ENCODE results near the gene ABCA3. TPM values are rescaled to one million over a fixed set of nuclear protein-coding genes. Genes with fewer than 3 reads are reported as not detected.
"Not testable (repeated sequence)": the region's sequence is repeated elsewhere in the genome, so short reads cannot be mapped to it uniquely, and the experiment has no call there.

The ABCA3 gene
- 100 to 1,000 TPM; 337 to 619 (median 455) TPM for total RNA-seq

GRCh38 chr16:2340564-2341455, at the start of gene ABCA3:
Gene ABCA3 (minus strand): TSS chr16:2340728. CDS start chr16:2326466, 14,262 bp downstream.
- Histone ChIP-seq H3K27ac (peak within 1 kb of the TSS; percentile 63 to 82 (median 80)), H3K4me3 (peak within 1 kb of the TSS; percentile 83 to 97 (median 86))
- peak; percentile 96 to 97 for ATAC-seq (ENCODE audit: low FRiP score in 2 of 2)

GRCh38 chr16:2388875-2389433, 48.4 kb upstream of the ABCA3 start:
- no peak overlapping the region for H3K4me3 ChIP-seq
- H3K27ac ChIP-seq, result no peak overlapping the region
- peak in 1 of 2 donors; percentile 28 for DNase-seq
- ATAC-seq (ENCODE audit: low FRiP score in 2 of 2), result peak in 1 of 2 donors; percentile 39
- peaks cover 0 to 10% (median 7%) of the 10 kb centered on the region in 4 donors for H3K9me3 ChIP-seq
- no peak for TF ChIP-seq POLR2A (IDR thresholded peaks at IDR 0.05)
- TF ChIP-seq CTCF (IDR thresholded peaks at IDR 0.05), result no peak
- TF ChIP-seq POLR2AphosphoS5 (IDR thresholded peaks at IDR 0.05), result no peak
- no peak for TF ChIP-seq EP300 (IDR thresholded peaks at IDR 0.05)
- peaks cover 0 to 3% (median 0%) of the 10 kb centered on the region in 4 donors for H3K4me1 ChIP-seq
- H3K36me3 ChIP-seq, result no peaks in the 10 kb centered on the region
- WGBS, 2 donors, result 50 to 52% methylated on average over 2 of the region's 2 CpGs
- no peaks in the 10 kb centered on the region for H3K27me3 ChIP-seq

More at GRCh38 chr16:2340564-2341455, at the start of gene ABCA3:
- Histone ChIP-seq H3K4me1 (peaks cover 19 to 36% (median 21%) of the 10 kb centered on the region in 4 donors), H3K9me3 (no peaks in the 10 kb centered on the region), H3K27me3 (no peaks in the 10 kb centered on the region), H3K36me3 (no peaks in the 10 kb centered on the region)
- TF ChIP-seq POLR2AphosphoS5 (IDR thresholded peaks at IDR 0.05) (peak; percentile 67 to 78), POLR2A (IDR thresholded peaks at IDR 0.05) (peak in 1 of 4 donors; percentile 78), EP300 (IDR thresholded peaks at IDR 0.05) (no peak), CTCF (IDR thresholded peaks at IDR 0.05) (peak; percentile 100)
- 33 to 41% methylated on average over 31 to 47 of the region's 110 CpGs for WGBS, 2 donors
- peak; percentile 93 to 100 for DNase-seq

- H3K27me3 ChIP-seq, result no peaks in the 10 kb centered on the region
- no peaks in the 10 kb centered on the region for H3K36me3 ChIP-seq
- 77 to 80% methylated on average over 3 of the region's 3 CpGs for WGBS, 2 donors
- H3K27ac ChIP-seq, result no peak overlapping the region
- DNase-seq (no peak), ATAC-seq (ENCODE audit: low FRiP score in 2 of 2) (no peak)
- H3K9me3 ChIP-seq, result peaks cover 0 to 10% (median 7%) of the 10 kb centered on the region in 4 donors
- TF ChIP-seq POLR2A (IDR thresholded peaks at IDR 0.05) (no peak), CTCF (IDR thresholded peaks at IDR 0.05) (no peak), POLR2AphosphoS5 (IDR thresholded peaks at IDR 0.05) (no peak), EP300 (IDR thresholded peaks at IDR 0.05) (no peak)
- peaks cover 0 to 3% (median 0%) of the 10 kb centered on the region in 4 donors for H3K4me1 ChIP-seq
- no peak overlapping the region for H3K4me3 ChIP-seq
These were observed 47.8 kb upstream of the ABCA3 start for GRCh38 chr16:2388139-2388874.

- Histone ChIP-seq H3K9me3 (peaks cover 0 to 10% (median 7%) of the 10 kb centered on the region in 4 donors), H3K27ac (no peak overlapping the region), H3K27me3 (no peaks in the 10 kb centered on the region), H3K4me1 (peaks cover 0 to 3% (median 0%) of the 10 kb centered on the region in 4 donors), H3K36me3 (no peaks in the 10 kb centered on the region), H3K4me3 (no peak overlapping the region)
- DNase-seq (no peak), ATAC-seq (ENCODE audit: low FRiP score in 2 of 2) (no peak)
- TF ChIP-seq POLR2AphosphoS5 (IDR thresholded peaks at IDR 0.05) (no peak), EP300 (IDR thresholded peaks at IDR 0.05) (no peak), POLR2A (IDR thresholded peaks at IDR 0.05) (no peak), CTCF (IDR thresholded peaks at IDR 0.05) (no peak)
- WGBS, 2 donors, result 61 to 73% methylated on average over 3 of the region's 3 CpGs
These were observed 46.5 kb upstream of the ABCA3 start for GRCh38 chr16:2386990-2387389.

- DNase-seq, result peak in 1 of 2 donors; percentile 56
- H3K9me3 ChIP-seq, result peaks cover 0 to 10% (median 7%) of the 10 kb centered on the region in 4 donors
- not testable (repeated sequence) for H3K4me3 ChIP-seq, H3K4me1 ChIP-seq, H3K27me3 ChIP-seq, H3K36me3 ChIP-seq, H3K27ac ChIP-seq
- 74 to 78% methylated on average over 7 to 19 of the region's 19 CpGs for WGBS, 2 donors
- peak in 1 of 2 donors; percentile 34 for ATAC-seq (ENCODE audit: low FRiP score in 2 of 2)
These were observed 45.5 kb upstream of the ABCA3 start for GRCh38 chr16:2385982-2386381.

Data from upper lobe of left lung (tissue), 6 donors.